ENCODE results near the gene SND1.

The SND1 gene

GRCh38 chr7:127872122-127872521 lies 220.1 kb downstream of the SND1 start:
- no peak for DNase-seq
- in situ Hi-C loops (cut with MboI; ENCODE audit: low pct_unique_long_range_greater_than_20kb, low sequenced_read_pairs) = no loop called here

- no peak for DNase-seq
- in situ Hi-C loops (cut with MboI; ENCODE audit: low pct_unique_long_range_greater_than_20kb, low sequenced_read_pairs) = no loop called here
Measured at GRCh38 chr7:127873151-127873550, 221.2 kb downstream of the SND1 start.

GRCh38 chr7:127873715-127874636 lies 222.0 kb downstream of the SND1 start:
- in situ Hi-C loops (cut with MboI; ENCODE audit: low pct_unique_long_range_greater_than_20kb, low sequenced_read_pairs) = no loop called here
- DNase-seq = no peak

- DNase-seq = no peak
- in situ Hi-C loops (cut with MboI; ENCODE audit: low pct_unique_long_range_greater_than_20kb, low sequenced_read_pairs) = no loop called here
Measured at GRCh38 chr7:127874951-127875608, 223.1 kb downstream of the SND1 start.

- in situ Hi-C loops (cut with MboI; ENCODE audit: low pct_unique_long_range_greater_than_20kb, low sequenced_read_pairs) = no loop called here
- DNase-seq = no peak
Measured at GRCh38 chr7:127876393-127876792, 224.4 kb downstream of the SND1 start.

GRCh38 chr7:127877951-127878350 lies 226.0 kb downstream of the SND1 start:
- in situ Hi-C loops (cut with MboI; ENCODE audit: low pct_unique_long_range_greater_than_20kb, low sequenced_read_pairs) = no loop called here
- no peak for DNase-seq

- DNase-seq = no peak
- in situ Hi-C loops (cut with MboI; ENCODE audit: low pct_unique_long_range_greater_than_20kb, low sequenced_read_pairs) = no loop called here
Measured at GRCh38 chr7:127878791-127879190, 226.8 kb downstream of the SND1 start.

GRCh38 chr7:127879436-127879835 lies 227.4 kb downstream of the SND1 start:
- in situ Hi-C loops (cut with MboI; ENCODE audit: low pct_unique_long_range_greater_than_20kb, low sequenced_read_pairs) = no loop called here
- no peak for DNase-seq

- no peak for DNase-seq
- in situ Hi-C loops (cut with MboI; ENCODE audit: low pct_unique_long_range_greater_than_20kb, low sequenced_read_pairs) = no loop called here
Measured at GRCh38 chr7:127879942-127880341, 227.9 kb downstream of the SND1 start.

GRCh38 chr7:127880454-127880853 lies 228.5 kb downstream of the SND1 start:
- in situ Hi-C loops (cut with MboI; ENCODE audit: low pct_unique_long_range_greater_than_20kb, low sequenced_read_pairs) = no loop called here

GRCh38 chr7:127881564-127881963 lies 229.6 kb downstream of the SND1 start:
- DNase-seq = no peak
- in situ Hi-C loops (cut with MboI; ENCODE audit: low pct_unique_long_range_greater_than_20kb, low sequenced_read_pairs) = no loop called here

More at GRCh38 chr7:127880454-127880853, 228.5 kb downstream of the SND1 start:
- DNase-seq = no peak

- in situ Hi-C loops (cut with MboI; ENCODE audit: low pct_unique_long_range_greater_than_20kb, low sequenced_read_pairs) = no loop called here
- no peak for DNase-seq
Measured at GRCh38 chr7:127882313-127882920, 230.4 kb downstream of the SND1 start.

GRCh38 chr7:127884066-127884559 lies 232.1 kb downstream of the SND1 start:
- in situ Hi-C loops (cut with MboI; ENCODE audit: low pct_unique_long_range_greater_than_20kb, low sequenced_read_pairs) = no loop called here
- no peak for DNase-seq

- no peak for DNase-seq
- in situ Hi-C loops (cut with MboI; ENCODE audit: low pct_unique_long_range_greater_than_20kb, low sequenced_read_pairs) = no loop called here
Measured at GRCh38 chr7:127885222-127885772, 233.3 kb downstream of the SND1 start.

- in situ Hi-C loops (cut with MboI; ENCODE audit: low pct_unique_long_range_greater_than_20kb, low sequenced_read_pairs) = no loop called here
Measured at GRCh38 chr7:127885843-127886242, 233.8 kb downstream of the SND1 start.

GRCh38 chr7:127886248-127886647 lies 234.3 kb downstream of the SND1 start:
- DNase-seq = no peak
- in situ Hi-C loops (cut with MboI; ENCODE audit: low pct_unique_long_range_greater_than_20kb, low sequenced_read_pairs) = no loop called here

More at GRCh38 chr7:127885843-127886242, 233.8 kb downstream of the SND1 start:
- peak; percentile 19 for DNase-seq

- in situ Hi-C loops (cut with MboI; ENCODE audit: low pct_unique_long_range_greater_than_20kb, low sequenced_read_pairs) = no loop called here
- DNase-seq = no peak
Measured at GRCh38 chr7:127887096-127887495, 235.1 kb downstream of the SND1 start.

GRCh38 chr7:127887631-127888030 lies 235.6 kb downstream of the SND1 start:
- DNase-seq = no peak
- in situ Hi-C loops (cut with MboI; ENCODE audit: low pct_unique_long_range_greater_than_20kb, low sequenced_read_pairs) = no loop called here

GRCh38 chr7:127888411-127888810 lies 236.4 kb downstream of the SND1 start:
- in situ Hi-C loops (cut with MboI; ENCODE audit: low pct_unique_long_range_greater_than_20kb, low sequenced_read_pairs) = no loop called here
- no peak for DNase-seq

- no peak for DNase-seq
- in situ Hi-C loops (cut with MboI; ENCODE audit: low pct_unique_long_range_greater_than_20kb, low sequenced_read_pairs) = no loop called here
Measured at GRCh38 chr7:127888825-127889224, 236.8 kb downstream of the SND1 start.

Measured in KBM-7 (cell line).